GM18505 (cell line): ENCODE data around the gene CD1B.
"Not testable (repeated sequence)": the region's sequence is repeated elsewhere in the genome, so short reads cannot be mapped to it uniquely, and the experiment has no call there.

Experiments used
- ATAC-seq: cut with Tn5 transposase; IDR thresholded peaks from one replicate; pipeline ENCODE4 v1.9.1; 2021; ENCODE audit not compliant: unreplicated experiment
- POLR2A ChIP-seq: IDR thresholded peaks from 4 replicates; pipeline ENCODE4 v1.6.1; 2011; ENCODE audit warnings: borderline replicate concordance; ENCODE audit not compliant: insufficient read depth, insufficient read length; ENCODE audit errors: extremely low read depth

The CD1B gene

DNA sequence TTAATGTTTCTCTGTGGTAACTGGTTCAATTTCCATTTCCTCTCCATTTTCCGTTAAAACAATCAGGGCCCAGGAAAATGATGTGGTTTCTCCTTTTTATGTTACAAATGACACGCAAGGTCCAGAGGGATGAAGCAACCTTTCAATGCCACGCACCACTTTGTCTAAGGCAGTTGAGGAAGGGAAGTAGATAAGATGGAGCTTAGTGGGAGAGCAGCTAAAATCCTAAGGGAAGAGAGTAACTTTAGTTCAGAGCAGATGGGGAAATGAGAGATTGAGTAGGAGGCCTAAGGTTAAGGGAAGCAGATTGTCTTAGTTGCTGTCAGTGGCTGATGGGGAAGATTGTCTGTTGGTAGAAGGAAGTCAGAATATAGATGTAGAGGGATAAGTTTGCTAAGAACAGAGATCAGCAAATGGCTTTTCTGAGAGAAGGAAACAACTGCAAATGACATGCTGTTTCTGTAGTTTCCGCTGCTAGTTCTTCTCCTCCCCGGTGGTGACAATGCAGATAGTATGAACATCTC is 40.9 kb downstream of the CD1B start:
- no peak for ATAC-seq
- no peak for TF ChIP-seq POLR2A

DNA sequence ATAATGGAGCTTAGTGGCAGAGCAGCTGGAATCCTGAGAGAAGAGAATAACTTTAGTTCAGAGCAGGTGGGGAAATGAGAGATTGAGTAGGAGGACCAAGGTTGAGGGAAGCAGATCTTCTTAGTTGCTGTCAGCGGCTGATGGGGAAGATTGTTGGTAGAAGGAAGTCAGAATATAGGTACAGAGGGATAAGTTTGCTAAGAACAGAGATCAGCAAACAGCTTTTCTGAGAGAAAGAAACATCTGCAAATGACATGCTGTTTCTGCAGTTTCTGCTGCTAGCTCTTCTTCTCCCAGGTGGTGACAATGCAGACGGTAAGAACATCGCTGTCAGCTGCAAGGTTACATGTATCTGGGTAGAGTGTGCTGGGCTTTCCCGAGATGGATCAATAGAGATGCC is 41.5 kb downstream of the CD1B start, which contains the start of gene CD1C:
Gene CD1C (plus strand): TSS at position 113 of the 400 bp plus-strand sequence. CDS start 142 bp downstream, at position 255.
- no peak for ATAC-seq
- TF ChIP-seq POLR2A: no peak

DNA sequence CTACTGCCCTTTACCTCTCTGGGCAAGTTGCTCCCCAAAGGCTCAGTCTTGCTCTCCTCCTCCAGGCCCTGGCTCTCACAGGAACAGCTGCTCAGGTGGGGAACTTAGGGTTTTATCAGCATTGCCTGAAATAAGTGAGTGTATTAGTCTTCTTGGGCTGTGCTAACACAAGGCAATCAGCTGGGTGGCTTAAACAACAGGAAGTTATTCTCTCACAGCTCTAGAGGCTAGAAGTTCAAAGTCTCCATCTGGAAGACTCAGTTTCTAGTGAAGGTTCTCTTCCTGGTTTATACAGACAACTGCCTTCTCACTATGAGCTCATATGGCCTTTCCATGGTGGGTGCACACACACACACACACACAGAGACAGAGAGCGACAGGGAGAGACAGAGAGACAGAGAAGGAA is 44.4 kb downstream of the CD1B start:
- TF ChIP-seq POLR2A: no peak
- no peak for ATAC-seq

DNA sequence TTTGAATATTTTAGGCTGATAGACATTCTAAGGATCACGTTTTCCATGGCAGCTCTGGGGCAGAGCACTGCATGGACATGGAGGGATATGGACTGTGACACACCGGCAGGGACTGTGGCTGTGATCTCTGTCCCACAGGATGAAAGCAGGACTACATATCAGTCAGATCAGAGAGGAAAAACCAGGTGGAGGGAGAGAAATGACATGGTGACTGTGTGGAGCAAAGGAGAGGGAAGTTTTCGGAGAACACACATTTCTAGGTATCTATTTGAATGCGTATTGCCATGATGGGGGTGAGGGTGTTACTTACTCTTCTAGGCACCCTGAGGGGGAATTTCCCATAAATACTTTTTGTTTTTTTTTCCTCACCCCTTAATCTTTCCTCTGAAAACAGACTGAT is 44.8 kb downstream of the CD1B start:
- no peak for TF ChIP-seq POLR2A
- ATAC-seq: no peak

DNA sequence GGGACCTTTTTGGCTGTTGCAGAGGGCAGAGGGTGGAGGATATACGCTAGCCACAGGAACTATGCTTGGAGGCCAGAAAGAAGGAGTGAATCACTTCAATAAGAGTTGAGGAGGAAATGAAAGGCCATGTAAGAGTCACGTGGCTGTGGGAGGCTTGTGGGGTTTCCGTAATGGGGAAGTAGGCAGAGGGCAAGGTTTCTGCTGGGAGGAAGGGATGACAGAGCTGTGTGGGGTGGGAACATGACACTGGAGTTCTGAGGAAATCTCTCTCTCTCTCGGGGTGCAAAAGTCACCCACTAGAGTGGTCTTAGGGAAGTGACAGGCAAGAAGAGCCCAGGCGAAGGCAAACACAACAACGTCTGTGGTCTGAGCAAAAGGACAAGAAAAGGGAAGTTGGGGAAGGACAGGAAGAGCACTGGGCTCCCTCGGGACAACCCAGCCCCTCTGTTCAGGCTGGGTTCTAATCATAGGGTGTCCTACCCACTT is 45.5 kb downstream of the CD1B start:
- TF ChIP-seq POLR2A: peak; percentile 51
- ATAC-seq: peak; percentile 72

DNA sequence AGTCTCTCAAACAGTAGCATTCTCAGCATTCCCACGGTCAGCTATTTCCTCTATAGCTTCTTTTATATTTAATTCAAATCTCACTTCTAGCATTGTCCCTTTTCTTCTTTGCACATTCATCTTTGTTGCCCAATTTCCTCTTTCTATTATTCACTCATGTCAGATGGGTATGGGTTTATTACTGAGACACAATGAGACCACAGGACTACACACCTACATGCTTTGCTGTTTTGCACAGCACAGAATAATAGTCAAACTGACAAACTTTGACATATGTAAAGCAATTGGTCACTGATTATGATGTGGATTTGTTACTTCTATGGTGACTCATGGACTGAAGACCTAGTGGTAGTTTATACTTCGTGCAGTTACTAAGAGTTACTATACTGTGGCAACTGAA is 47.4 kb downstream of the CD1B start:
- TF ChIP-seq POLR2A: no peak
- no peak for ATAC-seq

DNA sequence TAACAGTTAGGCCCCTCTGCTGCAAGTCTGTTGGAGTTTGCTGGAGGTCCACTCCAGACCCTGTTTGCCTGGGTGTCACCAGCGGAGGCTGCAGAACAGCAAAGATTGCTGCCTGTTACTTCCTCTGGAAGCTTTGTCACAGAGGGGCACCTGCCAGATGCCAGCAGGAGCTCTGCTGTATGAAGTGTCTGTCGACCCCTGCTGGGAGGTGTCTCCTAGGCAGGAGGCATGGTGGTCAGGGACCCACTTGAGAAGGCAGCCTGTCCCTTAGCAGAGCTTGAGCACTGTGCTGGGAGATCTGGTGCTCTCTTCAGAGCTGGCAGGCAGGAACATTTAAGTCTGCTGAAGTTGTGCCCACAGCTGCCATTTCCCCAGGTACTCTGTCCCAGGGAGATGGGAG is 48.9 kb downstream of the CD1B start:
- not testable (repeated sequence) for ATAC-seq
